ENCODE data around the gene PYDC1. TPM values are rescaled to one million over a fixed set of nuclear protein-coding genes. Genes with fewer than 3 reads are reported as not detected.

The PYDC1 gene
- total RNA-seq, 1 experiment from 2014 or later: 1.9 TPM

- TF ChIP-seq NFYB (CRISPR knock-in tag; conservative IDR thresholded peaks at IDR 0.05; ENCODE audit: low read depth) (no peak), SMAD3 (CRISPR knock-in tag; IDR thresholded peaks at IDR 0.05; ENCODE audit: borderline replicate concordance) (no peak), TEAD1 (CRISPR knock-in tag; IDR thresholded peaks at IDR 0.05) (no peak), MYBL2 (CRISPR knock-in tag; IDR thresholded peaks at IDR 0.05) (no peak), FOXP1 (CRISPR knock-in tag; IDR thresholded peaks at IDR 0.05; ENCODE audit: borderline replicate concordance) (no peak), SMAD4 (CRISPR knock-in tag; IDR thresholded peaks at IDR 0.05) (no peak), JAZF1 (CRISPR knock-in tag; IDR thresholded peaks at IDR 0.05) (no peak), IRF2 (CRISPR knock-in tag; IDR thresholded peaks at IDR 0.05; ENCODE audit: borderline replicate concordance, low read depth) (no peak), PRDM15 (CRISPR knock-in tag; IDR thresholded peaks at IDR 0.05) (no peak), ESRRA (CRISPR knock-in tag; IDR thresholded peaks at IDR 0.05; ENCODE audit: borderline replicate concordance) (no peak), E2F1 (CRISPR knock-in tag; IDR thresholded peaks at IDR 0.05) (no peak)
- TF ChIP-seq, protein P1, sequence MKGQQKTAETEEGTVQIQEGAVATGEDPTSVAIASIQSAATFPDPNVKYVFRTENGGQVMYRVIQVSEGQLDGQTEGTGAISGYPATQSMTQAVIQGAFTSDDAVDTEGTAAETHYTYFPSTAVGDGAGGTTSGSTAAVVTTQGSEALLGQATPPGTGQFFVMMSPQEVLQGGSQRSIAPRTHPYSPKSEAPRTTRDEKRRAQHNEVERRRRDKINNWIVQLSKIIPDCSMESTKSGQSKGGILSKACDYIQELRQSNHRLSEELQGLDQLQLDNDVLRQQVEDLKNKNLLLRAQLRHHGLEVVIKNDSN (CRISPR knock-in tag; IDR thresholded peaks at IDR 0.05): no peak
- TF ChIP-seq, protein P2, sequence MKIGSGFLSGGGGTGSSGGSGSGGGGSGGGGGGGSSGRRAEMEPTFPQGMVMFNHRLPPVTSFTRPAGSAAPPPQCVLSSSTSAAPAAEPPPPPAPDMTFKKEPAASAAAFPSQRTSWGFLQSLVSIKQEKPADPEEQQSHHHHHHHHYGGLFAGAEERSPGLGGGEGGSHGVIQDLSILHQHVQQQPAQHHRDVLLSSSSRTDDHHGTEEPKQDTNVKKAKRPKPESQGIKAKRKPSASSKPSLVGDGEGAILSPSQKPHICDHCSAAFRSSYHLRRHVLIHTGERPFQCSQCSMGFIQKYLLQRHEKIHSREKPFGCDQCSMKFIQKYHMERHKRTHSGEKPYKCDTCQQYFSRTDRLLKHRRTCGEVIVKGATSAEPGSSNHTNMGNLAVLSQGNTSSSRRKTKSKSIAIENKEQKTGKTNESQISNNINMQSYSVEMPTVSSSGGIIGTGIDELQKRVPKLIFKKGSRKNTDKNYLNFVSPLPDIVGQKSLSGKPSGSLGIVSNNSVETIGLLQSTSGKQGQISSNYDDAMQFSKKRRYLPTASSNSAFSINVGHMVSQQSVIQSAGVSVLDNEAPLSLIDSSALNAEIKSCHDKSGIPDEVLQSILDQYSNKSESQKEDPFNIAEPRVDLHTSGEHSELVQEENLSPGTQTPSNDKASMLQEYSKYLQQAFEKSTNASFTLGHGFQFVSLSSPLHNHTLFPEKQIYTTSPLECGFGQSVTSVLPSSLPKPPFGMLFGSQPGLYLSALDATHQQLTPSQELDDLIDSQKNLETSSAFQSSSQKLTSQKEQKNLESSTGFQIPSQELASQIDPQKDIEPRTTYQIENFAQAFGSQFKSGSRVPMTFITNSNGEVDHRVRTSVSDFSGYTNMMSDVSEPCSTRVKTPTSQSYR (CRISPR knock-in tag; IDR thresholded peaks at IDR 0.05): no peak
- CTCF ChIA-PET: no interaction called here
- Mint-ChIP-seq H3K9me3 (peaks cover 11% of the 10 kb centered on the region), H3K27me3 (ENCODE audit: low read depth) (no peaks in the 10 kb centered on the region; the same call in 1 of the 2 replicates), H3K36me3 (no peaks in the 10 kb centered on the region), H3K4me1 (peaks cover 16% of the 10 kb centered on the region), H3K4me3 (no peak overlapping the region), H3K27ac (no peak overlapping the region)
- ATAC-seq: no peak
- POLR2A ChIA-PET: no interaction called here
- no peak for DNase-seq (ENCODE audit: low spot score)
Measured at GRCh38 chr16:31168848-31169247, 48.1 kb downstream of the PYDC1 start.

DNA sequence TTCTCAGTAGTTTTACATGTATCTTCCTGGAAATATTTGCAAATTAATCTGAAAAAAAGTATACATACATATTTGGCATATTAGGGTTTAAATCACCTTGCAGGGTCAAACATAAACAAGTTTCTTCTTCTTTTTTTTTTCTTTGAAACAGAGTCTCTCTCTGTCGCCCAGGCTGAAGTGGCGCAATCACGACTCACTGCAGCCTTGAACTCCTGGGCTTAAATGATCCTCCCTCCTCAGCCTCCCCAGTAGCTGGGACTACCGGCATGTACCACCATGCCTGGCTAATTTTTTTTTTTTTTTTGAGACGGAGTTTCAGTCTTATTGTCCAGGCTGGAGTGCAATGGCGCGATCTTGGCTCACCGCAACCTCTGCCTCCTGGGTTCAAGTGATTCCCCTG lies 49.6 kb downstream of the PYDC1 start:
- H3K36me3 Mint-ChIP-seq: no peaks in the 10 kb centered on the region
- H3K27ac Mint-ChIP-seq: no peak overlapping the region
- H3K9me3 Mint-ChIP-seq: peaks cover 5% of the 10 kb centered on the region; the same call in 1 of the 2 replicates
- no peak overlapping the region for H3K4me3 Mint-ChIP-seq
- H3K4me1 Mint-ChIP-seq: peaks cover 9% of the 10 kb centered on the region
- POLR2A ChIA-PET: interaction anchor here (1.4 kb wide), 1 partner anchor 12 kb away, joined by 3 read pairs; the partner anchor contains the start of gene FUS
- ATAC-seq: no peak
- H3K27me3 Mint-ChIP-seq (ENCODE audit: low read depth): no peaks in the 10 kb centered on the region; the same call in 1 of the 2 replicates
- CTCF ChIA-PET: interaction anchor here (1.2 kb wide), 1 partner anchor 25 kb away, joined by 5 read pairs; no protein-coding TSS in a partner anchor
- DNase-seq (ENCODE audit: low spot score): no peak
- TF ChIP-seq ERG (CRISPR knock-in tag; IDR thresholded peaks at IDR 0.05): no peak
- no peak for TF ChIP-seq NR1H2 (CRISPR knock-in tag; IDR thresholded peaks at IDR 0.05)
- TF ChIP-seq ELF4 (CRISPR knock-in tag; IDR thresholded peaks at IDR 0.05; ENCODE audit: low read depth): no peak
- no peak for TF ChIP-seq CDX4 (CRISPR knock-in tag; IDR thresholded peaks at IDR 0.05; ENCODE audit: borderline replicate concordance)
- no peak for TF ChIP-seq ZNF219 (CRISPR knock-in tag; IDR thresholded peaks at IDR 0.05; ENCODE audit: borderline replicate concordance)
- TF ChIP-seq NR2C2 (CRISPR knock-in tag; IDR thresholded peaks at IDR 0.05): no peak
- no peak for TF ChIP-seq MYBL2 (CRISPR knock-in tag; IDR thresholded peaks at IDR 0.05)
- TF ChIP-seq MLX (CRISPR knock-in tag; IDR thresholded peaks at IDR 0.05): no peak
- TF ChIP-seq KAT7 (CRISPR knock-in tag; IDR thresholded peaks at IDR 0.05; ENCODE audit: borderline replicate concordance): no peak
- no peak for TF ChIP-seq ZNF138 (CRISPR knock-in tag; conservative IDR thresholded peaks at IDR 0.05)
- TF ChIP-seq E2F1 (CRISPR knock-in tag; IDR thresholded peaks at IDR 0.05): no peak
- TF ChIP-seq EMX1 (CRISPR knock-in tag; IDR thresholded peaks at IDR 0.05): no peak

Measured in WTC11 (cell line).